ENCODE data around the gene IRX3.

Gene IRX3

GRCh38 chr16:54286366-54287130 lies at the start of gene IRX3:
TSS of gene IRX3 (minus strand) at chr16:54286787. CDS start at chr16:54286050, 737 bp downstream.
- DNase-seq, result no peak

- DNase-seq, result no peak
These were observed 48.6 kb upstream of the IRX3 start for GRCh38 chr16:54335230-54335629.

- no peak for DNase-seq
These were observed 47.6 kb upstream of the IRX3 start for GRCh38 chr16:54334208-54334607.

- no peak for DNase-seq
These were observed 44.8 kb upstream of the IRX3 start for GRCh38 chr16:54331241-54332002.

GRCh38 chr16:54327609-54328008 lies 41.0 kb upstream of the IRX3 start:
- DNase-seq, result no peak

- DNase-seq, result no peak
These were observed 39.7 kb upstream of the IRX3 start for GRCh38 chr16:54326266-54326662.

- no peak for DNase-seq
These were observed 39.2 kb upstream of the IRX3 start for GRCh38 chr16:54325616-54326265.

- no peak for DNase-seq
These were observed 38.1 kb upstream of the IRX3 start for GRCh38 chr16:54324716-54325115.

- no peak for DNase-seq
These were observed 34.2 kb upstream of the IRX3 start for GRCh38 chr16:54320697-54321340.

- DNase-seq, result no peak
These were observed 32.4 kb upstream of the IRX3 start for GRCh38 chr16:54318941-54319340.

- no peak for DNase-seq
These were observed 30.6 kb upstream of the IRX3 start for GRCh38 chr16:54317101-54317611.

GRCh38 chr16:54316095-54316889 lies 29.7 kb upstream of the IRX3 start:
- DNase-seq, result no peak

GRCh38 chr16:54313789-54314188 lies 27.2 kb upstream of the IRX3 start:
- no peak for DNase-seq

GRCh38 chr16:54312502-54312991 lies 26.0 kb upstream of the IRX3 start:
- DNase-seq, result no peak

GRCh38 chr16:54309341-54309740 lies 22.8 kb upstream of the IRX3 start:
- no peak for DNase-seq

- no peak for DNase-seq
These were observed 18.5 kb upstream of the IRX3 start for GRCh38 chr16:54305080-54305479.

GRCh38 chr16:54303613-54304012 lies 17.0 kb upstream of the IRX3 start:
- DNase-seq, result no peak

GRCh38 chr16:54297154-54297553 lies 10.6 kb upstream of the IRX3 start:
- no peak for DNase-seq

GRCh38 chr16:54296543-54296942 lies 10.0 kb upstream of the IRX3 start:
- no peak for DNase-seq

GRCh38 chr16:54291656-54292487 lies 5.3 kb upstream of the IRX3 start:
- DNase-seq, result no peak
